VCaP (cell line): ENCODE measurements around the gene ICAM1.
A peak's percentile ranks its signal among the peaks of the same experiment; 100 is the strongest.

Source experiments
- H3K27ac ChIP-seq: fragments of 450-650 bp; 2 replicates; pipeline ENCODE4 v1.5.1; 2017
- TF ChIP-seq, protein P1 (sequence below): fragments of 450-650 bp; conservative IDR thresholded peaks from 2 replicates; pipeline ENCODE4 v1.5.1; 2017; ENCODE audit warnings: mild to moderate bottlenecking, moderate library complexity

The ICAM1 gene, protein sequence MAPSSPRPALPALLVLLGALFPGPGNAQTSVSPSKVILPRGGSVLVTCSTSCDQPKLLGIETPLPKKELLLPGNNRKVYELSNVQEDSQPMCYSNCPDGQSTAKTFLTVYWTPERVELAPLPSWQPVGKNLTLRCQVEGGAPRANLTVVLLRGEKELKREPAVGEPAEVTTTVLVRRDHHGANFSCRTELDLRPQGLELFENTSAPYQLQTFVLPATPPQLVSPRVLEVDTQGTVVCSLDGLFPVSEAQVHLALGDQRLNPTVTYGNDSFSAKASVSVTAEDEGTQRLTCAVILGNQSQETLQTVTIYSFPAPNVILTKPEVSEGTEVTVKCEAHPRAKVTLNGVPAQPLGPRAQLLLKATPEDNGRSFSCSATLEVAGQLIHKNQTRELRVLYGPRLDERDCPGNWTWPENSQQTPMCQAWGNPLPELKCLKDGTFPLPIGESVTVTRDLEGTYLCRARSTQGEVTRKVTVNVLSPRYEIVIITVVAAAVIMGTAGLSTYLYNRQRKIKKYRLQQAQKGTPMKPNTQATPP

GRCh38 chr19:10270616-10271394, at the start of gene ICAM1:
Gene ICAM1, plus strand, starts transcription at chr19:10271120. Its CDS starts 40 bp downstream, at chr19:10271160.
- TF ChIP-seq, protein P1, sequence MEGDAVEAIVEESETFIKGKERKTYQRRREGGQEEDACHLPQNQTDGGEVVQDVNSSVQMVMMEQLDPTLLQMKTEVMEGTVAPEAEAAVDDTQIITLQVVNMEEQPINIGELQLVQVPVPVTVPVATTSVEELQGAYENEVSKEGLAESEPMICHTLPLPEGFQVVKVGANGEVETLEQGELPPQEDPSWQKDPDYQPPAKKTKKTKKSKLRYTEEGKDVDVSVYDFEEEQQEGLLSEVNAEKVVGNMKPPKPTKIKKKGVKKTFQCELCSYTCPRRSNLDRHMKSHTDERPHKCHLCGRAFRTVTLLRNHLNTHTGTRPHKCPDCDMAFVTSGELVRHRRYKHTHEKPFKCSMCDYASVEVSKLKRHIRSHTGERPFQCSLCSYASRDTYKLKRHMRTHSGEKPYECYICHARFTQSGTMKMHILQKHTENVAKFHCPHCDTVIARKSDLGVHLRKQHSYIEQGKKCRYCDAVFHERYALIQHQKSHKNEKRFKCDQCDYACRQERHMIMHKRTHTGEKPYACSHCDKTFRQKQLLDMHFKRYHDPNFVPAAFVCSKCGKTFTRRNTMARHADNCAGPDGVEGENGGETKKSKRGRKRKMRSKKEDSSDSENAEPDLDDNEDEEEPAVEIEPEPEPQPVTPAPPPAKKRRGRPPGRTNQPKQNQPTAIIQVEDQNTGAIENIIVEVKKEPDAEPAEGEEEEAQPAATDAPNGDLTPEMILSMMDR = no peak
- H3K27ac ChIP-seq = peak within 1 kb of the TSS; percentile 64

- H3K27ac ChIP-seq = no peak overlapping the region
Observed at GRCh38 chr19:10222201-10222890, 48.6 kb upstream of the ICAM1 start.

DNA sequence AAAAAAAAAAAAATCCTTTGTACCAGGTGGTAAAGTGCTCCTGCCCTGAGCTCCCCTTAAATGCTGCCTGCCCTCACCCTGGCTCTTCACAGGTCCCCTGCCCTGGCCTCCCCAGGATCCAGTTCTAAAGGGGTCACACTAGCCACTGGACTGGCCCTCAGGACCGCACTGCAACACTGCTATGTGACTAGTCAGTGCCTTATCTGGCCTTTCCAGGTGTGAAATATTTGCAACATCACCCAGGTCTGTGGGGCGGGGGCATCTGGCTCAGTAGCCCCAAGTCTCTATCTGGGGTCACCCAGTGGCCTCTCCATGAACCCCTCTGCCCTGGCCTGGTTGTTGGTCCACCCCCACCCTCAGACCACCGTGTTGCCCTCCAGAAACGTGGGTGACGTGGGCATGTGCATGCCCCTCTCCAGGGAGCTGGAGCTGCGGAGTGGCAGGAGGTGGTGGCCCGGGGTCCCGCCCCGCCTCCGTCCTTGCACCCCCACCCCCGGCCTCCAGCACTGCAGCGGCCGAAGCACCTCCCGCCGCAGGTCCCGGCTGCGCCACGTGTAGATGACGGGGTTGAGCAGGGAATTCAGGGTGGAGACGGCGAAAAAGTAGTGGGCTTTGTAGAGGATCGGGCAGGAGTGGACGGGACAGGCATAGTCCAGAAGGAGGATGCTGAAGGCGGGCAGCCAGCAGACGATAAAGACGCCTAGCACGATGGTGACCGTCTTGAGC, 47.3 kb upstream of the ICAM1 start:
- no peak overlapping the region for H3K27ac ChIP-seq
- TF ChIP-seq, protein P1 = no peak

More at GRCh38 chr19:10222201-10222890, 48.6 kb upstream of the ICAM1 start:
- TF ChIP-seq, protein P1 = no peak

GRCh38 chr19:10224337-10224736, 46.6 kb upstream of the ICAM1 start:
- H3K27ac ChIP-seq = no peak overlapping the region

GRCh38 chr19:10226021-10226375, 44.9 kb upstream of the ICAM1 start:
- TF ChIP-seq, protein P1 = no peak
- no peak overlapping the region for H3K27ac ChIP-seq

More at GRCh38 chr19:10224337-10224736, 46.6 kb upstream of the ICAM1 start:
- TF ChIP-seq, protein P1 = no peak

- no peak overlapping the region for H3K27ac ChIP-seq
Observed at GRCh38 chr19:10226376-10227025, 44.4 kb upstream of the ICAM1 start.

More at GRCh38 chr19:10226376-10227025, 44.4 kb upstream of the ICAM1 start:
- TF ChIP-seq, protein P1 = no peak
